Urothelium cell line (cell line): ENCODE results near the gene FGF11.
A peak's percentile ranks its signal among the peaks of the same experiment; 100 is the strongest.
"Not testable (repeated sequence)": the region's sequence is repeated elsewhere in the genome, so short reads cannot be mapped to it uniquely, and the experiment has no call there.

Experiments
- DNase-seq: peaks from one replicate; pipeline ENCODE4 v3.0.0; 2011; ENCODE audit warnings: low spot score, mixed read lengths
- FAIRE-seq: peaks from 2 replicates; lab custom pipeline; 2011; peaks lifted over from hg19 to GRCh38; lab: Jason Lieb, UNC

FGF11 gene

DNA sequence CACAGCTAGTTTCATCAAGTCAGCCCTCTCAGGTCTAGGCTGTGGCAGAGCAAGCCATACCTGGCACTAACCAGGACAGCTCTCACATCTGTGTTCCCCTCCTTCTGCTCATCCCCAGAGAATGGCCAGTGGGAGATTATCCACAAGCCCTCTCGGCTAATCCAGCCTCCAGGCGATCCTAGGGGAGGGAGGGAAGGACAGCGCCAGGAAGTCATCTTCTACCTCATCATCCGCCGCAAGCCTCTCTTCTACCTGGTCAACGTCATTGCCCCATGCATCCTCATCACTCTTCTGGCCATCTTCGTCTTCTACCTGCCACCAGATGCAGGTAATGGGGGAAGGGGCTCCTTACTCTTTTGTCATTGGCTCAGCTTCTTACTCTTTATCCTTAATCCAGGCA, 9.1 kb downstream of the FGF11 start:
- DNase-seq (no peak), FAIRE-seq (no peak)

DNA sequence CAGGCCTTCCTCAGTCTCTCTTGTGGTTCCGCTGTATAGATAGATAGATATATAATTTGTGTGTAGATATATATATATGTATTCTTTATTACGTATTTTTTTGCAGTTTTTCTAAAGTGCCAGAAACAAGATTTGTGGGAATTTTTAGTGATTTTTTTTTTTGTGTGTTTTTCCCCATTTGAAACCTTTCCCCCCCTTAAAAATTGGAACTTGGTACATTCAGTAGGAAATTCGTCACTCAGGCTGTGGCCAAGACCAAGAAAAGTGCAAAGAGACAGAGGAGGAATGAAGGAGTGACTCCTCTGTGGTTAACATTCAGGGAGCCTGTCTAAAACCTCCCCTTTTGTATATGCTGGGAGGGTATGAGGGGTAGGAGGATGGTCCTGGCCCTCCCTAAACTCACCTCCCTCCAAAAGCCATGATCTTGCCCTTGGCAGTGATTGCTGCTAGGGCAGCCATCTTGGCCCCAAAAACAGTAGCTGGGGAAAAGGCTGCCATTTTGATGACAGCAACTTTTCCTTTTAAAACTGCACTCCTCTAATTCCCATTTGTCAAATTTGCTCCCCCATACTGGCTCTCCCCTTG, 20.7 kb downstream of the FGF11 start:
- FAIRE-seq (no peak), DNase-seq (no peak)

DNA sequence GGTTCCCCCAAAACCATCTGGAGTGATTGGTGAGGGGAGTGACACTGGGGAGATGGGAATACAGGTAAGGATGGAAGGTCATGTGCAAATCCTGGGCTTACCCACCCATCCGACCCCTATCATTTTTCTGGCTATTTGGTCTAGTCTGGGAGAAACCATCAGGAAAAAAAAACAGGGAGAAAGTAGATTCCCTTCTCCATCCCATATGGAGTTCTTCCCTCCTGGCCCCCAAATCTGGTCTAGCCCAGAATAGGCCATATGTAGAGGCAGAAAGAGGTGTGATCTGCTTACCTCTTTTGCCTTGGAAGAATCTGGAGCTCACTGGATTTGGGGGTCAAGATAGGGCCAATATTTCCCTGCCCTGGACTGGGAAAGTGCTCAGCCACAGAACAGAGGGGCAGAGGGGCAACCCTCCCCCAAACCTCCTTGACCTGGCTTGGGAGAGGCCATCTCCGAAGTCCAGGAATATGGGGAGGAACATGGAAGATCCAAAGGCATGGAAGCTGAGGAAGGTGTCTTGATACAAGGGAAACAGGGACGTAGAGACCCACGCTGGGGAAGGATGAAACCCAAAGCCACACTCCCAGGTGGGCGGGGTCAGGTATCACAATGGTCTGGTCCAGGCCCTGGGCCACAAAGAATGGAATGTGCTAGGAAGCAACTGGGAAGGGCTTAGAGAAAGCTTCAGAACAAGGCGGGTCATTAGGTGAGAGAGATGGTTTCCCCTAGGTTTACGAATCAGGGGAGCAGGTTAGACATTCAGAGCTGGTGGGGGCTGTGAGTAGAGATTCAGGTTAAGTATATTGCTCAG, 21.7 kb downstream of the FGF11 start:
- DNase-seq (no peak), FAIRE-seq (no peak)

DNA sequence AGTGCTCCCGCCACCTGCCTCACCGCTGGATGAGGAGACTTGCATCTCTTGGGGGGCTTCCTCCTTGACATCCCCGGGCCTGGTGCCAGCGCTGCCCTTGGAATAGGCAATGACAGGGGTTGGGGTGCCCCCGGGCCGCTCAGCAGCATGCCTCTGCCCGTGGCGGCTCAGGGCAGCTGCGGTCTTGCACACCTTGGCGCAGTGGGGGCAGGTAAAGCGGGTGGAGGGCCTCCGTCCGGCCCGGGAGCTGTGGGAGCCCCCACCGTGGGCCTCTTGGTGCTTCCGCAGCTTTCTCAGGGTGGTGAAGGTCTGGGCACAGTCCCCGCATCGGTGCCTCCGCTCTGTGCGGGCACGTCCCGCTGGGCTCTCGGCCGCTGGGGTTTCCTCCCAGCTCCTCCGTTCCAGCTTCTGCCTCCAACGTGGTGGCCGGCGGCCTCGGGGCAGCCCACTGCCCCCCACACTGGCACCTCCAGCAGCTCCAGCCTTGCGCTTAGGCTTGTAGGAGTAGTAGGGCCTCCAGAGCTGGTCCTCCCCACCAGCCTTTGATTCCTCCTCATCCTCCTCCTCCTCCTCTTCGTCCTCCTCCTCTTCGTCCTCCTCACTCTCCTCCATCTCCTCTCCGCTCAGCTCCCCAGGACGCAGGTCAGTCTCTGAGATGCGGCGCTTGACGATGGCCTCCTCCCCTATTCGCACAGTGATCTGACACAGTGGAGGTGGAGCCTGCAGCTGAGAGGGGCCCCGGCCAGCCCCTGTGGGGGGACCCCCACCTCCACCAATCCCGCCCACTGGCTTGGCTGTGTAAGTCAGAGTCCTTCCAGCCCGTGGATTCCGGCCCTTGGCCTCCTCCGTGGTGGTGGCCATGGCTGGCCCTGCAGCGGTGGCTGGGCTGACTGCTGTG, 23.4 kb downstream of the FGF11 start:
- DNase-seq (no peak), FAIRE-seq (no peak)

DNA sequence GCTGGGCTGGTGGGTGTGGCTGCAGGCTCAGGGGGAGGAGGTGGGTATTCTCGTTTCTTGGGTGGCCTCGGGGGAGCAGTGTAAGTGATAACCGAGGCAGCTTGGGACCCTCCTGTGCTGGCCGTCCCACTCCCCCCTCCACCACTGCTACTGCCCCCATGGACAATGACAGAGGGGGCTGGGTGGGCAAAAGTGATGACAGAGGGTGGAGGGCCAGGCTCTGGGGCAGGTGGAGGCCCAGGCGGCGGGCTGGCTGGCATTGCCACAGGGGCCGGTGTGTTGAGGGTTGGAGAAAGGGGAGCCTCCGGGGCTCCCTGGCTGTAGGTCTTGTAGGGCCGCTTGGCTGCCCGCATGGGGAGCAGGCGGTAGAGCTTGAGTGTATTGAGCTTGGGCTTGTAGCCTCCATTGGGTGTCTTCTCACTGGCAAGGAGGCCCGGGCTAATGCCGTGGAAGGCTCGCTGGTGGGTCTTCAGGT, 24.1 kb downstream of the FGF11 start:
- DNase-seq = no peak
- no peak for FAIRE-seq

- FAIRE-seq (no peak), DNase-seq (no peak)
Observed at GRCh38 chr17:7464081-7464480, 24.8 kb downstream of the FGF11 start.

- DNase-seq (no peak), FAIRE-seq (no peak)
Observed at GRCh38 chr17:7465597-7466275, 26.4 kb downstream of the FGF11 start.

GRCh38 chr17:7466318-7466638, 27.0 kb downstream of the FGF11 start:
- DNase-seq (no peak), FAIRE-seq (no peak)

DNA sequence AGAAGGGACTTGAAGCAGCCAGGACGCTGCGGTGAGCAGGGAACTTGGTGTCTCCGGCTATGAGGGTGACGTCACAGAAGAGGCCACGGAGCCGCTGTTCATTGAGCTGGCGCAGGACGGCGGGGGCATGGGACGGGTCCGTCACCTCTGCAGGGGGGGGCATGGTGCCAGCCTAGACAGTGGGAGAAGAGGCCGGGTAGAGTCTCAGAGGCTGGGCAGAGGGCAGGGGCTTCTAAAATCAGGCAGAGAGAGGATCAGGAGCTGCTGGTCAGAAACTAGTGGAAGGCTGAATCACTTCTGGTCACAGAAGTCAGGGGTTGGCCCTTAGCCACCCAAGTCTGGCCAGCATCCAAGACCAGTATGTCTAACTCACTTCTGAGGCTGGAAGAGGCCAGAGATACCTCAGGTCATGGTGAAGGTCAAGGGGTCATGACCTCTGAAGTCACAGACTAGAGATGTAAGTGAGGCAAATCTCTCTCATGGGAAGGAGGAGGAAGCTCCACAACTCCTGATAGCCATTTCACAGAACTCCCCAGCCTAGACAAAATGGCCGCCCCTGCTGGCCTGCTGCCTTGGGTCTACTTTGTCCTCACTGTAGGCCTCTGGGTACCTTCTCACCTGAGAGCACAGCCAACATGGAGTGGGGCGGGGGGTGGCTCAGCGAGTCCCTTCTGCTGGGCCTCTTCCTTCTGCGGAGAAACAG, 27.5 kb downstream of the FGF11 start:
- DNase-seq (no peak), FAIRE-seq (no peak)

- DNase-seq (no peak), FAIRE-seq (no peak)
Observed at GRCh38 chr17:7467498-7467897, 28.2 kb downstream of the FGF11 start.

- DNase-seq (no peak), FAIRE-seq (no peak)
Observed at GRCh38 chr17:7468290-7468689, 29.0 kb downstream of the FGF11 start.

DNA sequence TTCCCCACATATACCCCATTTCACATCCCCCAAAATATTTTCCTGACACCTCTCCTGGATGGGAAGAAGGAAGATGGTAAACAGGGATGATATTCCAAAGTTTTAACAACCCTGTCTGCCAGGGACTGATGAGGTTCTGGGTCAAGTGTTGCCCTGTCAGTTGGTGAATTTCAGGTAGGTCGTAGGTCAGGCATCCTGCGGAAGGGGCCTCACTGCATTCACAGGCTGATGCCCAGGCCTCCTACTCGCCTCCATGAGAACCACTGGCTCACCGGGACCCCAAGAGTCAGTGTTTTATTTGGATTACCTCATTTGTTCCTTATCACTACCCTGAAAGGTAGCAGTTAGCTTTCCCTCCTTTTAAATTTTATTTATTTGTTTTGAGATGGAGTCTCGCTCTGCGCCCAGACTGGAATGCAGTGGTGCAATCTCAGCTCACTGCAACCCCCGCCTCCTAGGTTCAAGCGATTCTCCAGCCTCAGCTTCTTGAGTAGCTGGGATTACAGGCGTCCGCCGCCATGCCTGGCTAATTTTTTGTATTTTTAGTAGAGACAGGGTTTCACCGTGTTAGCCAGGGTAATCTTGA, 29.6 kb downstream of the FGF11 start:
- no peak for DNase-seq

DNA sequence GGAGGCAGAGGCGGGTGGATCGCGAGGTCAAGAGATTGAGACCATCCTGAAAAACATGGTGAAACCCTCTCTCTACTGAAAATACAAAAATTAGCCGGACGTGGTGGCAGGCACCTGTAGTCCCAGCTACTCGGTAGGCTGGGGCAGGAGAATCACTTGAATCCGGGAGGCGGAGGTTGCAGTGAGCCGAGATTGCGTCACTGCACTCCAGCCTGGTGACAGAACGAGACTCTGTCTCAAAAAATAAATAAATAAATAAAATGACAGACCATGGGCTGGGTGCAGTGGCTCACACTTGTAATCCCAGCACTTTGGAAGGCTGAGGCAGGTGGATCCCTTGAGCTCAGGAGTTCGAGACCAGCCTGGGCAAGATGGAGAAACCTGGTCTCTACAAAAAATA, 30.5 kb downstream of the FGF11 start:
- DNase-seq, FAIRE-seq: not testable (repeated sequence)

More for the DNA sequence above, 29.6 kb downstream of the FGF11 start:
- no peak for FAIRE-seq

- FAIRE-seq, DNase-seq: not testable (repeated sequence)
Observed at GRCh38 chr17:7470457-7470973, 31.2 kb downstream of the FGF11 start.

DNA sequence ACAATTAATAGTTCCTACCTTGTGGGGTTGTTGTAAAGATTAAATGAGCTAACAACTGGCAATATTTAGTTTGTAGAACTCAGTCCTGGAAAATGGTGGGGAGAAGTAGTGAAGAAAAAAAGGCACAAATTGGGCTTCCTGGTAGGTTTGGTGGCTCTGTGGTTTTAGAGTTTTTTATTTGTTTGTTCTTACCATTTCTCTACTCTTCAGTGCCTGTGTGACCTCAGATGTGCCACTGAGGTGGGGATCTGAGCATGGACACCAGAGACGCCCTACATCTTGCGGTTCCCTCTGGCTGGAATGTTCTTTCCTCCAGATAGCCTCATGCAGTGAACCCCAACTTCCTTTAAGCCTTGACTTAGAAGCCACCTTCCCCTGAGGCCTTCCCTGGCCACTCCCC, 32.4 kb downstream of the FGF11 start:
- FAIRE-seq (no peak), DNase-seq (no peak)

DNA sequence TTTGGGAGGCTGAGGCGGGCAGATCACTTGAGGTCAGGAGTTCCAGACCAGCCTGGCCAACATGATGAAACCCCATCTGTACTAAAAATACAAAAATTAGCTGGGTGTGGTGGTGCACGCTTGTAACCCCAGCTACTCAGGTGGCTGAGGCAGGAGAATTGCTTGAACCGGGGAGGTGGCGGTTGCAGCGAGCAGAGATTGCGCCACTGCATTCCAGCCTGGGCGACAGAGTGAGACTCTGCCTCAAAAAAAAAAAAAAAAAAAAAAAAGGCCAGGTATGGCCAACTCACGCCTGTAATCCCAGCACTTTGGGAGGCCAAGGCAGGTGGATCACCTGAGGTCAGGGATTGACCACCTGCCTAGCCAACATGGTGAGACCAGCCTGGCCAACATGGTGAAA, 35.5 kb downstream of the FGF11 start:
- DNase-seq, FAIRE-seq: not testable (repeated sequence)

DNA sequence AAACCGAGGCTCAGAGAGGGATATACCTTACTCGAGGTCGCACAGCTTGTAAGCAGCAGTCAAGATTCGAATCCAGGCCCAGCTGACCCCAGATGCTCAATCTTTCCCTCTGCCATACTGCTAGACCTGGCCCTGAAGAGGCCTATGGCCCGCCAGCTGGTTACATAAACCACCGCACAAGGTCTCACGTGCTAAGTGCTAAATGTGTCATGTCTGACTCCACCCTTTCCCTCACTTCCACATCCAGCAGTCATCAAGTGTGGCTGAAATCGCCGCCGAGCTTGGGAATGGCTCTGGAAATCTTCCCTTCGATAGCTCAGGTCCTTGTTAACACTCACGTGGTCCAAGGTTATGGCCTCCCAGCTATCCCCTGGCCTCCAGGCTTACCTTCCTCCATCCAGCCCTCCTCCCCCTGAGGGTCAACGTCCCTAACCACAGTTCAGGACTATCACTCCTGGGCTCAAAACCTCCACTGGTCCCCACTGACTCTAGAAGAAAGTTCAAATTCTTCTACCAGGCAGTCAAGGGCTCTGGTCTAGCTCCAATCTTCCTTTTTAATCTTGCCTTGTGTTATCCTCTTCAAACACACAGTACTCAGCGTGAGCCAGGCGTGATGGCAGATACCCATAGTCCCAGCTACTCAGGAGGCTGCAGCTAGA, 36.6 kb downstream of the FGF11 start:
- DNase-seq (no peak), FAIRE-seq (no peak)

DNA sequence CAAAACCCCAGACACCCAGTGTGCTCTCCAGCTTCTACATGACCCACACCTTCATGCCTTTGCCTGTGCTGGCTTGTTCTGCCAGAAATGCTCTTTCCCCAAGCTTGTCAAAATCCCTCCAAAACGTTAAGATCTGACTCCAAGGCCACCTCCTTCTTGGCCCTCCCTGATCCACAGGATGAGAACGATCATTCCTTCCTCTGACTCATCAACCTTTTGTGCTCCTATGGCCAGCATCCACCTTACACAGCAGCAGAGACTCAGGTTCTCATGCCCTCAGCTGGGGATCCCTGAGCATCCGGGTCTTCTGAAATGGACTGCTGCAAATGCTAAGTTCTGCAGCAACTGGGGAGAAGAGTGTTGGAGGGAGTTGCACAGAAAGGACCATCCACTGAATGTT, 37.2 kb downstream of the FGF11 start:
- DNase-seq (peak; percentile 14), FAIRE-seq (no peak)

GRCh38 chr17:7476951-7477350, 37.6 kb downstream of the FGF11 start:
- FAIRE-seq = no peak

More at GRCh38 chr17:7476951-7477350, 37.6 kb downstream of the FGF11 start:
- no peak for DNase-seq
